H1 (cell line): ENCODE results near the gene KDM5A. TPM values are rescaled to one million over a fixed set of nuclear protein-coding genes. Genes with fewer than 3 reads are reported as not detected.

ENCODE experiments used
- CTCF ChIA-PET: fragments of 300-600 bp; sonication (Branson Sonifier 250); formaldehyde crosslinking; loops from one replicate; lab custom pipeline; 2021; ENCODE audit not compliant: partially characterized antibody; lab: Charles Lee
- POLR2A ChIA-PET: fragments of 300-600 bp; sonication (Branson Sonifier 250); formaldehyde crosslinking; loops from one replicate; lab custom pipeline; 2021; ENCODE audit warnings: inconsistent platforms; ENCODE audit not compliant: partially characterized antibody; lab: Charles Lee
- DNase-seq, 2 experiments: peaks; one replicate each; pipeline versions ENCODE4 v3.0.0 to v3.0.0-alpha.2; 2010 to 2022; ENCODE audit warnings: low spot score in 2 of 2, low read depth in 1 of 2, mixed read lengths in 1 of 2
- FAIRE-seq: peaks from 2 replicates; lab custom pipeline; 2011; peaks lifted over from hg19 to GRCh38; lab: Jason Lieb, UNC
- H2AFZ ChIP-seq: 2 replicates; pipeline ENCODE4 v1.8.1; 2012; ENCODE audit warnings: low read length, inconsistent platforms
- H2AK5ac ChIP-seq: 2 replicates; pipeline ENCODE4 v1.6.1; 2013; ENCODE audit warnings: low read depth, low read length
- H2BK120ac ChIP-seq: replicated peaks from 2 replicates; pipeline ENCODE3; 2013; ENCODE audit warnings: low read depth, low read length, inconsistent platforms
- H2BK12ac ChIP-seq: 2 replicates; pipeline ENCODE4 v1.6.1; 2013; ENCODE audit warnings: low read depth, low read length
- H2BK15ac ChIP-seq: 2 replicates; pipeline ENCODE4 v1.6.1; 2013; ENCODE audit warnings: low read length
- H2BK20ac ChIP-seq: 2 replicates; pipeline ENCODE4 v1.6.1; 2013; ENCODE audit warnings: low read length
- H2BK5ac ChIP-seq: 2 replicates; pipeline ENCODE4 v1.6.1; 2013; ENCODE audit warnings: low read depth, low read length
- H3K14ac ChIP-seq: 2 replicates; pipeline ENCODE4 v1.6.1; 2013; ENCODE audit warnings: inconsistent platforms; ENCODE audit not compliant: insufficient read length
- H3K18ac ChIP-seq: 2 replicates; pipeline ENCODE4 v1.6.1; 2013; ENCODE audit warnings: low read length; ENCODE audit errors: extremely low read depth
- H3K23ac ChIP-seq: 2 replicates; pipeline ENCODE4 v1.6.1; 2013; ENCODE audit warnings: inconsistent platforms; ENCODE audit not compliant: insufficient read length
- H3K23me2 ChIP-seq: 2 replicates; pipeline ENCODE4 v1.6.1; 2013; ENCODE audit warnings: low read depth, low read length
- H3K27ac ChIP-seq: 2 replicates; pipeline ENCODE4 v1.6.1; 2011; ENCODE audit warnings: low read depth, low read length, inconsistent platforms
- H3K27me3 ChIP-seq, 4 experiments: replicated peaks in 1 of 4; 1 replicate in 1 of 4; 2 replicates in 3 of 4; pipeline versions ENCODE4 v1.6.1 to v1.8.1; 2011 to 2013; ENCODE audit warnings: low read length in 3 of 4, mild to moderate bottlenecking in 3 of 4, inconsistent platforms in 2 of 4, mixed read lengths in 2 of 4, moderate library complexity in 1 of 4; ENCODE audit not compliant: control insufficient read depth in 3 of 4, insufficient read depth in 3 of 4; ENCODE audit errors: extremely low read depth in 1 of 4
- H3K36me3 ChIP-seq, 4 experiments: 2 replicates each; pipeline versions ENCODE4 v1.6.1 to v1.8.1; 2011 to 2013; ENCODE audit warnings: mild to moderate bottlenecking in 4 of 4, low read length in 3 of 4, moderate library complexity in 2 of 4, control low read depth in 1 of 4, inconsistent platforms in 1 of 4; ENCODE audit not compliant: insufficient read depth in 4 of 4, control insufficient read depth in 2 of 4
- H3K4ac ChIP-seq: replicated peaks from 2 replicates; pipeline ENCODE3; 2013; ENCODE audit warnings: low read length, low read depth, mixed read lengths, inconsistent platforms; ENCODE audit not compliant: insufficient read length
- H3K4me1 ChIP-seq, 4 experiments: replicated peaks in 1 of 4; 1 replicate in 1 of 4; 2 replicates in 3 of 4; pipeline versions ENCODE4 v1.6.1 to v1.8.1; 2011 to 2013; ENCODE audit warnings: low read length in 3 of 4, inconsistent platforms in 2 of 4, mixed read lengths in 1 of 4; ENCODE audit not compliant: insufficient read depth in 4 of 4, control insufficient read depth in 3 of 4
- H3K4me2 ChIP-seq, 2 experiments: 2 replicates each; pipeline versions ENCODE4 v1.6.1 to v1.8.1; 2011 to 2013; ENCODE audit warnings: low read depth in 2 of 2, low read length in 2 of 2, control low read depth in 1 of 2, inconsistent platforms in 1 of 2, mild to moderate bottlenecking in 1 of 2; ENCODE audit not compliant: insufficient read depth in 1 of 2
- H3K4me3 ChIP-seq, 4 experiments: fragments of 200-600, 300-600 bp in 1 of 4; sonication (generic), shearing (Covaris generic), sonication (Bioruptor Twin) in 1 of 4; 2 replicates each; pipeline versions ENCODE4 v1.5.1 to v1.8.1; 2011 to 2016; ENCODE audit warnings: low read length in 4 of 4, low read depth in 3 of 4, control low read depth in 2 of 4, inconsistent platforms in 2 of 4, mild to moderate bottlenecking in 2 of 4, mixed read lengths in 1 of 4, moderate library complexity in 1 of 4; ENCODE audit not compliant: insufficient read depth in 2 of 4; ENCODE audit errors: extremely low read depth in 1 of 4
- H3K56ac ChIP-seq: replicated peaks from 2 replicates; pipeline ENCODE3; 2013; ENCODE audit warnings: low read depth, mild to moderate bottlenecking, mixed read lengths, low read length, inconsistent platforms; ENCODE audit not compliant: insufficient read length
- H3K79me1 ChIP-seq: 2 replicates; pipeline ENCODE4 v1.6.1; 2013; ENCODE audit warnings: low read depth, low read length, control low read depth
- H3K79me2 ChIP-seq, 2 experiments: 2 replicates each; pipeline versions ENCODE4 v1.6.1 to v1.8.1; 2012 to 2013; ENCODE audit warnings: low read length in 2 of 2, mild to moderate bottlenecking in 2 of 2, inconsistent platforms in 1 of 2; ENCODE audit not compliant: insufficient read depth in 2 of 2, control insufficient read depth in 1 of 2
- H3K9ac ChIP-seq, 4 experiments: replicated peaks in 1 of 4; 1 replicate in 1 of 4; 2 replicates in 3 of 4; pipeline versions ENCODE4 v1.6.1 to v1.8.1; 2011 to 2013; ENCODE audit warnings: low read depth in 3 of 4, low read length in 3 of 4, control low read depth in 2 of 4, mild to moderate bottlenecking in 2 of 4, moderate library complexity in 2 of 4, inconsistent platforms in 1 of 4; ENCODE audit errors: extremely low read depth in 1 of 4
- H3K9me3 ChIP-seq, 2 experiments: 2 replicates each; pipeline versions ENCODE4 v1.6.1 to v1.8.1; 2012 to 2013; ENCODE audit warnings: mild to moderate bottlenecking in 2 of 2, moderate library complexity in 2 of 2, control low read depth in 1 of 2, inconsistent platforms in 1 of 2, low read depth in 1 of 2, low read length in 1 of 2, mixed read lengths in 1 of 2; ENCODE audit not compliant: insufficient read depth in 2 of 2
- H4K20me1 ChIP-seq, 2 experiments: replicated peaks in 1 of 2; 2 replicates each; pipeline versions ENCODE3 to v1.8.1; 2011 to 2013; ENCODE audit warnings: inconsistent platforms in 2 of 2, low read length in 2 of 2, mild to moderate bottlenecking in 1 of 2; ENCODE audit not compliant: insufficient read depth in 2 of 2, control insufficient read depth in 1 of 2
- H4K5ac ChIP-seq: 2 replicates; pipeline ENCODE4 v1.6.1; 2013; ENCODE audit warnings: low read length, low read depth, mixed read lengths, inconsistent platforms; ENCODE audit not compliant: insufficient read length
- H4K8ac ChIP-seq: 2 replicates; pipeline ENCODE4 v1.8.0; 2013; ENCODE audit warnings: mild to moderate bottlenecking, moderate library complexity, low read length, inconsistent platforms; ENCODE audit not compliant: insufficient read depth; ENCODE audit errors: extremely low read depth
- H4K91ac ChIP-seq: replicated peaks from 2 replicates; pipeline ENCODE3; 2013; ENCODE audit warnings: low read length, mixed read lengths, inconsistent platforms; ENCODE audit not compliant: insufficient read length
- BCL11A ChIP-seq, 2 experiments: IDR thresholded peaks; one replicate each; pipeline ENCODE4 v1.6.1; 2011; ENCODE audit warnings: low read depth in 2 of 2, low read length in 2 of 2, mild to moderate bottlenecking in 2 of 2
- CBX5 ChIP-seq: fragments of 300-800, 300-1000 bp; sonication (generic); IDR thresholded peaks from 2 replicates; pipeline ENCODE4 v1.7.1; 2016; ENCODE audit warnings: antibody characterized with exemption, low read length, low read depth
- FOSL1 ChIP-seq: IDR thresholded peaks from 2 replicates; pipeline ENCODE4 v1.6.1; 2011; ENCODE audit warnings: mild to moderate bottlenecking, low read depth, low read length, moderate library complexity; ENCODE audit not compliant: insufficient read depth
- HDAC6 ChIP-seq: IDR thresholded peaks from one replicate; pipeline ENCODE4 v1.7.1; 2012; ENCODE audit warnings: low read depth, mild to moderate bottlenecking, inconsistent platforms, low read length, moderate library complexity
- KDM5A ChIP-seq: fragments of 200-600 bp; IDR thresholded peaks from 2 replicates; pipeline ENCODE4 v1.7.1; 2012; ENCODE audit warnings: mild to moderate bottlenecking, low read length, inconsistent platforms, mixed read lengths
- NANOG ChIP-seq: IDR thresholded peaks from 2 replicates; pipeline ENCODE4 v1.6.1; 2011; ENCODE audit warnings: low read length, low read depth, mild to moderate bottlenecking, inconsistent platforms; ENCODE audit not compliant: insufficient read depth, poor library complexity, severe bottlenecking
- TAF1 ChIP-seq: IDR thresholded peaks from 2 replicates; pipeline ENCODE4 v1.6.1; 2011; ENCODE audit warnings: mild to moderate bottlenecking, low read depth, low read length
- WGBS, 2 experiments: shearing (Covaris generic) in 1 of 2; methylation state at CpG; one replicate each; pipeline versions ENCODE4 v1.1.6 to v1.1.7; 2013 to 2015; ENCODE audit warnings: low lambda C conversion rate in 2 of 2, mixed read lengths in 2 of 2, inconsistent platforms in 1 of 2, low coverage in 1 of 2, missing lambda C conversion rate in 1 of 2; ENCODE audit not compliant: insufficient replicate concordance in 2 of 2, insufficient coverage in 1 of 2, insufficient read length in 1 of 2; ENCODE audit errors: extremely low coverage in 1 of 2, missing lambda C conversion rate in 1 of 2; 5-methylcytosine and 5-hydroxymethylcytosine counted together
- polyA plus RNA-seq, 7 experiments: library from polyadenylated mRNA; depleted of rRNA in 3 of 7; stranded (reverse) in 5 of 7; unstranded in 2 of 7; fragments of >200 nt in 5 of 7; fragments of 200-250 nt in 2 of 7; gene quantifications; 1 replicate in 5 of 7; 2 replicates in 1 of 7; 4 replicates in 1 of 7; pipeline versions ENCODE4 v1.2.1 to v1.2.3, GENCODE V29; 2011 to 2013; ENCODE audit warnings: missing spikeins in 2 of 7, mixed read lengths in 2 of 7
- total RNA-seq: library from RNA; stranded (reverse); fragmentation: NEBNext Ultra II Directional; extraction: Animal tissue kit (Norgen Biotek cat#: 25700); gene quantifications from 2 replicates; pipeline ENCODE4 v1.2.1, GENCODE V29; 2021
- TF ChIP-seq, protein P1 (sequence below): IDR thresholded peaks from 2 replicates; pipeline ENCODE4 v1.6.1; 2011; ENCODE audit warnings: low read depth, mild to moderate bottlenecking, low read length; ENCODE audit not compliant: insufficient read depth
- TF ChIP-seq, protein P2 (sequence below): IDR thresholded peaks from 2 replicates; pipeline ENCODE4 v1.6.1; 2011; ENCODE audit warnings: low read length, improper control_type of control experiment

KDM5A gene
- total and polyA plus RNA-seq, 2 of the 8 experiments (the other 6 are each of a cell fraction or from before 2014, with no cell fraction given): 6.3 to 36.9 TPM

DNA sequence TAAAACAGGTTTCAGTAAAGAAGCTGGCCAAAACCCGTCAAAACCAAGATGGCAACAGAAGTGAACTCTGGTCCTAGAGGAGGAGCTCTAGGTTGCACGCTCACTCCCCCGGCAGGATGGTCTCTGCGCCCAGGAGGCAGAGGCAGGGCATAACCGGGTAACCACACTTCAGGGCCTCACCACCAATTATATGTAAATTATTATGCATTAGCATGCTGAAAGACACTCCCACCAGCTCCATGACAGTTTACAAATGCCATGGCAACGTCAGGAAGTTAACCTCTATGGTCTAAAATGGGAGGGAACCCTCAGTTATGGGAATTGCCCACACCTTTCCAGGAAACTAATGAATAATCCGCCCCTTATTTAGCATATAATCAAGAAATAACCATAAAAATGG is 155.1 kb downstream of the KDM5A start:
- H2BK15ac ChIP-seq: no peak overlapping the region

More for the DNA sequence above, 155.1 kb downstream of the KDM5A start:
- Histone ChIP-seq H4K8ac (no peak overlapping the region), H4K20me1 (no peaks in the 10 kb centered on the region), H2BK5ac (no peak overlapping the region)
- WGBS, 2 experiments: 79% methylated on average over 7 of the region's 7 CpGs; no CpG with 5 or more reads in 1 of the 2 experiments
- TF ChIP-seq NANOG: no peak
- TF ChIP-seq KDM5A: no peak
- TF ChIP-seq HDAC6: no peak
- TF ChIP-seq FOSL1: no peak
- TF ChIP-seq CBX5: no peak
- TF ChIP-seq, protein P1, sequence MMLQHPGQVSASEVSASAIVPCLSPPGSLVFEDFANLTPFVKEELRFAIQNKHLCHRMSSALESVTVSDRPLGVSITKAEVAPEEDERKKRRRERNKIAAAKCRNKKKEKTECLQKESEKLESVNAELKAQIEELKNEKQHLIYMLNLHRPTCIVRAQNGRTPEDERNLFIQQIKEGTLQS: no peak
- TF ChIP-seq, protein P2, sequence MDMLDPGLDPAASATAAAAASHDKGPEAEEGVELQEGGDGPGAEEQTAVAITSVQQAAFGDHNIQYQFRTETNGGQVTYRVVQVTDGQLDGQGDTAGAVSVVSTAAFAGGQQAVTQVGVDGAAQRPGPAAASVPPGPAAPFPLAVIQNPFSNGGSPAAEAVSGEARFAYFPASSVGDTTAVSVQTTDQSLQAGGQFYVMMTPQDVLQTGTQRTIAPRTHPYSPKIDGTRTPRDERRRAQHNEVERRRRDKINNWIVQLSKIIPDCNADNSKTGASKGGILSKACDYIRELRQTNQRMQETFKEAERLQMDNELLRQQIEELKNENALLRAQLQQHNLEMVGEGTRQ: no peak
- TF ChIP-seq TAF1: no peak
- TF ChIP-seq BCL11A (IDR thresholded peaks at IDR 0.05; ENCODE audit: low read depth in 2 of 2, low read length in 2 of 2): no peak
- TF ChIP-seq, all 59 proteins: peak for 0
- DNase-seq (no peak), FAIRE-seq (no peak)
- Histone ChIP-seq H3K23me2 (no peaks in the 10 kb centered on the region), H3K79me1 (no peaks in the 10 kb centered on the region), H3K27me3 (no peaks in the 10 kb centered on the region; a peak in 2 of 7 replicates), H3K9me3 (peaks cover 8 to 13% of the 10 kb centered on the region in 2 experiments), H3K27ac (no peak overlapping the region), H2AK5ac (no peak overlapping the region), H2BK12ac (no peak overlapping the region), H3K14ac (no peak overlapping the region), H3K4ac (no peak overlapping the region), H2BK120ac (no peak overlapping the region), H3K23ac (no peak overlapping the region), H4K91ac (no peak overlapping the region), H3K79me2 (no peaks in the 10 kb centered on the region), H3K4me3 (no peak overlapping the region), H3K56ac (no peak overlapping the region), H3K4me1 (peaks cover 0 to 14% (median 5%) of the 10 kb centered on the region in 4 experiments; a peak in 5 of 7 replicates), H3K18ac (no peak overlapping the region), H2BK20ac (no peak overlapping the region), H3K9ac (no peak overlapping the region), H2AFZ (no peak overlapping the region), H3K36me3 (no peaks in the 10 kb centered on the region), H3K4me2 (no peak overlapping the region), H4K5ac (no peak overlapping the region)
- ChIA-PET CTCF (interaction anchor here (0.8 to 8.6 kb wide), 5 partner anchors 10 to 80 kb away, joined by 3 to 101 read pairs (median 5); no protein-coding TSS in a partner anchor), POLR2A (interaction anchor here (0.6 kb wide), 1 partner anchor 1691 kb away, joined by 3 read pairs; no protein-coding TSS in a partner anchor)
